Fibroblast of mammary gland (primary cell): ENCODE data around the gene ITGA7.

Experiments
- DNase-seq: peaks from one replicate; pipeline ENCODE4 v3.0.0-alpha.2; 2010; ENCODE audit warnings: low read depth
- H3K4me3 ChIP-seq: 2 replicates; pipeline ENCODE4 v1.5.1; 2011; ENCODE audit warnings: low read depth, mild to moderate bottlenecking, low read length, moderate library complexity; ENCODE audit not compliant: control insufficient read depth
- CTCF ChIP-seq: conservative IDR thresholded peaks from 2 replicates; pipeline ENCODE4 v1.5.1; 2011; ENCODE audit warnings: low read depth, low read length, inconsistent platforms; ENCODE audit not compliant: control insufficient read depth, insufficient read depth

The ITGA7 gene

GRCh38 chr12:55744340-55745030, 36.8 kb upstream of the ITGA7 start:
- no peak for TF ChIP-seq CTCF
- DNase-seq: no peak
- H3K4me3 ChIP-seq: peak overlapping the region; percentile 70

GRCh38 chr12:55743406-55744339, 36.0 kb upstream of the ITGA7 start:
- TF ChIP-seq CTCF: no peak
- peak overlapping the region; percentile 70 for H3K4me3 ChIP-seq
- DNase-seq: peak; percentile 66

GRCh38 chr12:55742719-55743405, 35.2 kb upstream of the ITGA7 start, which contains the start of gene GDF11:
GDF11 (plus strand) TSS chr12:55743122; CDS start chr12:55743317, 195 bp downstream.
- peak; percentile 64 for DNase-seq
- no peak for TF ChIP-seq CTCF
- H3K4me3 ChIP-seq: peak within 1 kb of the TSS; percentile 70

GRCh38 chr12:55741931-55742680, 34.4 kb upstream of the ITGA7 start:
- no peak for TF ChIP-seq CTCF
- peak overlapping the region; percentile 31 for H3K4me3 ChIP-seq
- no peak for DNase-seq

GRCh38 chr12:55739025-55739378, 31.3 kb upstream of the ITGA7 start:
- TF ChIP-seq CTCF: no peak
- no peak for DNase-seq
- H3K4me3 ChIP-seq: no peak overlapping the region
